ENCODE data around the gene DIPK1A. TPM values are rescaled to one million over a fixed set of nuclear protein-coding genes. Genes with fewer than 3 reads are reported as not detected.

Gene DIPK1A
- total RNA-seq, 1 experiment from 2014 or later = 12.5 TPM

DNA sequence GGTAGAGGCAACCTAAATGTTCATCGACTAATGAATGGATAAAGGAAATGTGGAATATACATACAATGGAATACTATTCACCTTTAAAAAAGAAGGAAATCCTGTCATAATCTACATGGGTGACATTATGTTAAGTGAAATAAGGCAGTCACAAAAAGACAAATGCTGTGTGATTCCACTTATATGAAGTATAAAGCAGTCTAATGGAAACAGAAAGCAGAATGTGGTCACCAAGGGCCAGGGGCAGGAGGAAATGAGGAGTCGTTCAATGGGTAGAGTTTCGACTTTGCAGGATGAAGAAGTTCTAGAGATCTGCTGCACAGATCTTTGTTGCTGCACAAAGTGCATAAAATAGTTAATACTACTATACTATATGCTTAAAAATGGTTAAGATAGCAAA, 7.8 kb downstream of the DIPK1A start:
- DNase-seq (ENCODE audit: low read depth) = no peak

DNA sequence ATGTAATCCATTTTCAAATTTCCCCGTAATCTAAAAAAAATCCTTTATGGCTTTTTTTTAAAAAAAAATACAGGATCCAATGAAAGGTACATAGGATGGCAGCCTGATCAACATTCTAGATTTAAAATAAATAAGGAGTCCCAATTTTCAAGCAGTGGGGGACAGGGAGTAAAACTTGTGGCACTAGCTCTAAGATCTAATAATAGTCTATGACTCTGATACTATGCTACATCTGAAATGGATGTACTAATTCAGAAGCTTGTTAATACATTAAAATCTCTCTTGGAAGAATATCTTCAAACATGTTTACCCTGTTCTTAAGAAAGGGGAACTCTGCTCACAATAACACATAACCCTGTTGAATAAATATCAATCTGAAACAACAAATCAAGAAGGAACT, 8.5 kb downstream of the DIPK1A start:
- no peak for DNase-seq (ENCODE audit: low read depth)

- peak; percentile 60 for DNase-seq (ENCODE audit: low read depth)
These were observed 10.1 kb downstream of the DIPK1A start for GRCh38 chr1:92951141-92951582.

- peak; percentile 81 for DNase-seq (ENCODE audit: low read depth)
These were observed 11.1 kb downstream of the DIPK1A start for GRCh38 chr1:92949937-92950817.

DNA sequence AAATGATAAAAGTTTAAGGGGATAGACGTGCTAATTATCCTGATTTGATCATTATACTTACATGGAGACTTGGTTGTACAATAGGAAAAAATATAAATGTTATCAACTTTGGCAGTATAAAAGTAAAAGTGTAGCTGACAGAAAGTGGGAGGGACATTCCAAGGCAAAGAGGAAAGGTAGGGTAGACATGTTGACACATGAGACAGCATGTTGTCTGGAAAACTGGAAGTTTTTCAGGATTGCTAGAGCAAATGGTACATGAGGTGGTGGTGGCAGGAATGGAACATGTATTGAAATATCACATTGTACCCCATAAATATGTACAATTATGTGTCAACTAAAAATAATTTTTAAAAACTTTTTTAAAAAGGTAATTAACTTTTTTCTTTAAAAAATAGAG, 13.2 kb downstream of the DIPK1A start:
- DNase-seq (ENCODE audit: low read depth) = no peak

DNA sequence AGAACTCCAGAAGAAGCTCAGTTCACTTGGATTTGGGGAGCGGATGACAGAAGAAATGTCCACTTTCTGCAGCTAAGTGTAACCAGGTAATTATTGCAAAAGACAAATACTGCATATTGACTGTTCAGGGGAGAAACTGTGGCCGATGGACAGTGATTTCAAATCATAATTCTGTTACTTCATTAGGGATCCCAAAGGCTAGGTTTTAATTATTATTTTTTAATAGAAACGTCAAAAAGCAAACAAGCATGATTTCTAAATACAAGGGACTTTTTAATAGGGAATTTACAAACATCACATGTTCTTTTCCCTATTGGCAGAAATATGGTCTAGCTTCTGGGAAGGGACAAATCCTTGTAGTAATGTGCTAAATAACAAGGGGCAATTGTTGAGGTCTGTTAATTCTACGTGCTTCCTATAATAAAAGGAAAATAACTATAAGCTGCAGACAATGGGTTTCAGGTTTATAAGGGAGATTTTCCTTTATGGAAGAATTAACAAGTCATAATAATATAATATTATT, 15.5 kb downstream of the DIPK1A start:
- DNase-seq (ENCODE audit: low read depth) = no peak

DNA sequence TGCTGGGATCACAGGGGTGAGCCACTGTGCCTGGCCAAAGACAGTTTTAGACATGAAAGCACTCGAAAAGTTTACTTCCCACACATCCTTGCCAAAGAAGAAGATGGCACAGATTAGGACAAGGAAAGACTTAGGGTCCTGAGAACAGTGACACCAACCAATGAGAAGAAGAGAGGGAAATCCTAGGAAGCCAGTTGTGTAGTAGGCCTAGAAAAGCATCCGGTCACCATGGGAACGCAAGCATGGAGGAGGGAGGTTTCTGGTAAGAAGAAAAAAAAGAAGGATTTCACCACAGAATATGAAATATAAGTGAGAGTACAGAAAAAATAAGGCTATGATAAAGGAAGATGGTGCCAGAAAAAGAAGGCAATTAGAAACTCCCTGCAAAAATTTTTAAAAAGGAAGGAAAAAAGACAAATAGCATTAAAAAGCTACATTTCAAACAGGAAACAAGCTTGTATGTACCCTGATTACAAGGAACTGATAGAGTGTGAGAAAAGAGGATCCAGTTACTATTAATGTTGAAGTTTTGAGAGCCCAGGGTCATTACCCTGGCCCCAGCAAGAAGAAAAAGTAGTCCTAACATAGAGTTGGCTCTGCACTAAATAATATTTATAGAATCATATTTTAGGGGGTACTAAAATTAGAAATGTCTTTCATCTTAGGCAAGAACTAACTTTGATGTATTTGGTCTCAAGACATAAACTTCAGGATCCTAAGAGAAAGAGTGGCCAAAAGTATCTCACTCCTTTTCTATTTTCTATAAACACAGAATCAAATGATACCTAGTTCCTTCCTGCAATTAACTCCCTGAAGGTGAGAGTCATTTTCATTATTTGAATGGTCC, 16.1 kb downstream of the DIPK1A start:
- no peak for DNase-seq (ENCODE audit: low read depth)

- no peak for DNase-seq (ENCODE audit: low read depth)
These were observed 17.8 kb downstream of the DIPK1A start for GRCh38 chr1:92943502-92943847.

DNA sequence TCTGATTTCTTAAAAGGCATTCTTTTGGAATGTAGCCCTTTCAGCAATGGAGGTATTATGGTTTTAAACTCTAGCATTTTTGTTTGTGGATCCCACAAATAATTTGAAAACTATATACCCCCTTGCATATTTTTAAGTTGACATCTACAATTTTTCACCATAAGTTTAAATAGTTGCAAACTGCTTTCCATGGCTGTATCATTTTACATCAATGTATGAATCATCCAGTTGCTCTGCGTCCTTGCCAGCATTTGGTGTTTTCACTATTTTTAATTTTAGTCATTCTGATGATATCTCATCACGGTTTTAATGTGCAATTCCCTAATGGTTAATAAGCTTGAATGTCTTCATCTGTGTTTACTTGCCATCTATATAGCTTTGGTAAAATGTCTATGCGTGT, 20.7 kb downstream of the DIPK1A start:
- DNase-seq (ENCODE audit: low read depth) = no peak

DNA sequence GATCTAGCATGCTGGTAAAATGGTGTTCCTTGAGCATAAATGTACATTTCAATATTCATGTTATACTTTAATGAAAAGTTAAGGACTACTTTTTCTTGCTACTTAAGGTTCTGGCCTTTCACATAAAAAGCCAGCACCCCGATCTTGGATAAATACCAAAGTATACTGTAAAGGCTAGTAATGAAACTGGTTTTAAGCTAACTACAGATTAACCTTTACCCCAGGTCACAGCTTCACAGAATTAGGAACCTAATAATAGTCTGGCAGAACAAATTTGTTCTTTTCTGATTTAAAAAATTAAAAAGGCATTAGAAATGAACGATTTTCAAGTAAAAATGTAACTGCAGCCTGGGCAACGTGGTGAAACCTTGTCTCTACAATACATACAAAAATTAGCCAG, 23.5 kb downstream of the DIPK1A start:
- no peak for DNase-seq (ENCODE audit: low read depth)

DNA sequence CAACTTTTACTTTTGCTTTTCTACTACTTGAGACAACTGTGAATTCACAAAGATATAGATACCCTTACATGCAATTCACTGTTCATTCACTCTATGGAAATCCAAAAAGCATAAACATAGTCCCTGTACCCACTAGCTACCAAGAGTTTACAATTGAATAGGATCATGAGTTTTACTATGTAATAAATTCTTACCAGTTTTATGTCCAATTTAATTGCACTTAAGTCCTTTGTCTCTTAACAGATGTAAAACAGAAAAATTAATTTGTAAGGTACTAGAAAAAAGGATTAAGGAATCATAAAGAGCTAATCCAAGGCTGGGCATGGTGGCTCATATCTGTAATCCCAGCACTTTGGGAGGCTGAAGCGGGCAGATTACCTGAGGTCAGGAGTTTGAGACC, 24.4 kb downstream of the DIPK1A start:
- no peak for DNase-seq (ENCODE audit: low read depth)

DNA sequence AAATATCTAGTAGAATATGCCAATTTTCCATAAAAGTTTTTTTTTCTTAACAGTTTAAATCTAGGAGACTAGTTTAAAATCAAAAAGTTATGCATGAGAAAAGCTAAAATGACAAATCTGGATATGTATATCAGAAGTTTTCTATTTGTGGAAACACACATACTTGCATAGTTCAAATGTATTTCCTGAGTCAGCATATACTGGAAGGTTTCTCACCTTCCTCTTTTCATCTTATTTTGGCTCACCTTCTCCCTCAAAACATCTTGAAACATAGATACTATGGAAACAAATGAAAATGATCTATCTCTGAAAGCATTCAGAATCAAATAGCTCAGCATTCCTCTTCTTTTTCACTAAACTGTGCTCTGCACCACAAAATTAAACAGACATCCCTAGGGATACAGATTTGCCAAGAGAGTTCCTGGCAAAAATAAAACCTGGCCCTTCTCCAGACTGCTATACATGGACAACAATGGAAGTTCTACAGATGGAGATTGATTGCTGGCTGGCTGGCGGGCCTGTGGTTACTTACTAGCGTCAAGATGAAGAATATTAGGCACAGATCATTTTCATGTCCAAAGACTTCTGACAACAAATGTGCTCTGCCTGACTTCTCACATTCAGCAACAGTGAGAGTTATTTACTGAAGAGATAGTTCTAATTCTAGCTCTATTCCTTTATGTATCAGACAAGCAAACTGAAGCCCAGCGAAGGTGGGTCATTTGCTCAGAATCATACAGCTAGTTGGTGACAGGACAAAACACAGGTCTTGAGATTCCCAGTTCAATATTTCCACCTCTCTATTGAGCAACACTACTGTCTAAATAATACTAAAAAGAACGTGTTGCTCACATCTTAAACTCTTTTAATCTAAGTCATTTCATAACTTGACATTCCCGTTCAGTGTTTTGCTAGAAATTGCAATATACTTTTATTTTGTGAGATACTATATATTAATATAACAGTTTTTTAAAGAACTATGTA, 26.6 kb downstream of the DIPK1A start:
- DNase-seq (ENCODE audit: low read depth) = peak; percentile 80

DNA sequence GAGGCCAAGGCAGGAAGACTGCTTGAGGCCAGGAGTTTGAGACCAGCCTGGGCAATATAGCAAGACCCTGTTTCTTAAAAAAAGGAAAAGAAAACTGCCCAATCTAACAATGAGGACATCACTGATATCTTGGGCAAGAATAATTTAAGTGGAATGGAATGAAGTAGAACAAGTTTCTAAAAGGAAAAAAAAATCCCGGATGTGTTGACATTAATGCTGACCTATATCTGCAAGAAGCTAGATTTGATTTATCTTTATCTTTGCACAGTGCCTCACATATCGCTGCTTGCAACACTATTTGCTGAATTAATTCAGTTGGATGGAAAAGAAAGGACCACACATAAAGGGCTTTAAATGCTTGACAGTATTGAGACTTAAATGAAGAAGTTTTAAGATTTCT, 27.8 kb downstream of the DIPK1A start:
- DNase-seq (ENCODE audit: low read depth) = no peak

GRCh38 chr1:92931691-92932090, 29.6 kb downstream of the DIPK1A start:
- DNase-seq (ENCODE audit: low read depth) = no peak

- DNase-seq (ENCODE audit: low read depth) = no peak
These were observed 31.8 kb downstream of the DIPK1A start for GRCh38 chr1:92929461-92929860.

GRCh38 chr1:92927870-92928269, 33.4 kb downstream of the DIPK1A start:
- DNase-seq (ENCODE audit: low read depth) = no peak

DNA sequence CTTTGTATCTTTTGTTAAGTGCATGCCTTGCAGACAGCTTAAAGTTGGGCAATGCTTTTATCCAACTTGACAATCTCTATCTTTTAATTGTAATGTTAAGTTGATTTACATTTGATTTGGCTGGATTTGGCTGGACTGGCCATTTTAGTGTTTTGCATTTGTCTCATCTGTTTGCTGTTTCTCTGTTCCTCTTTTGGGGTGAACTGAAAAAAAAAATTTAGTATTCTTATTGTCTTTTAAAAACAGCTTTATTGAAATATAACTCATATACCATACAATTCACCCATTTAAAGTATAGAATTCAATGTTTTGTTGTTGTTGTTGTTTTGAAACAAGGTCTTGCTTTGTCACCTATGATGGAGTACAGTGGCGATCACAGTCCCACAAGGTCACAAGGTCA, 34.4 kb downstream of the DIPK1A start:
- DNase-seq (ENCODE audit: low read depth) = no peak

GRCh38 chr1:92924501-92924900, 36.8 kb downstream of the DIPK1A start:
- no peak for DNase-seq (ENCODE audit: low read depth)

GRCh38 chr1:92923664-92924063, 37.6 kb downstream of the DIPK1A start:
- no peak for DNase-seq (ENCODE audit: low read depth)

- DNase-seq (ENCODE audit: low read depth) = peak; percentile 81
These were observed 38.8 kb downstream of the DIPK1A start for GRCh38 chr1:92922356-92923035.

Measured in Daoy (cell line).